CD4-positive, alpha-beta memory T cell (primary cell): ENCODE results near the gene FNDC3B. TPM values are rescaled to one million over a fixed set of nuclear protein-coding genes. Genes with fewer than 3 reads are reported as not detected.

Source experiments
- CTCF ChIA-PET: fragments of 350-600 bp; sonication (Branson Sonifier 250); formaldehyde crosslinking; loops from one replicate; lab custom pipeline; 2021; ENCODE audit warnings: inconsistent platforms; ENCODE audit not compliant: partially characterized antibody; lab: Charles Lee
- POLR2A ChIA-PET: fragments of 350-600 bp; sonication (Branson Sonifier 250); formaldehyde crosslinking; loops from one replicate; lab custom pipeline; 2021; ENCODE audit not compliant: partially characterized antibody; lab: Charles Lee
- DNase-seq, 5 donors: peaks; one replicate each; pipeline versions ENCODE4 v3.0.0 to v3.0.0-alpha.2; 2020 to 2022; ENCODE audit warnings: mixed read lengths in 1 of 5
- H3K27ac ChIP-seq: one replicate; pipeline ENCODE4 v1.7.0; 2013; ENCODE audit warnings: low read depth, low read length
- H3K27me3 ChIP-seq: 2 replicates; pipeline ENCODE4 v1.7.0; 2013; ENCODE audit warnings: mild to moderate bottlenecking, low read length, moderate library complexity; ENCODE audit not compliant: insufficient read depth
- H3K36me3 ChIP-seq: 2 replicates; pipeline ENCODE4 v1.7.0; 2013; ENCODE audit warnings: mild to moderate bottlenecking, low read length, moderate library complexity; ENCODE audit not compliant: insufficient read depth
- H3K4me1 ChIP-seq: 2 replicates; pipeline ENCODE4 v1.7.0; 2013; ENCODE audit warnings: mild to moderate bottlenecking, low read length, moderate library complexity; ENCODE audit not compliant: insufficient read depth
- H3K4me3 ChIP-seq, 2 donors: one replicate each; pipeline ENCODE4 v1.7.0; 2013; ENCODE audit warnings: low read length in 2 of 2, mild to moderate bottlenecking in 1 of 2
- H3K9me3 ChIP-seq, 2 donors: one replicate each; pipeline ENCODE4 v1.7.0; 2013; ENCODE audit warnings: low read length in 2 of 2, control low read depth in 1 of 2; ENCODE audit not compliant: control insufficient read depth in 1 of 2
- H3K27ac Mint-ChIP-seq, 7 donors: one replicate each; pipeline ENCODE4 v1.8.0; 2020 to 2021; ENCODE audit warnings: mixed read lengths in 7 of 7, mild to moderate bottlenecking in 6 of 7, inconsistent platforms in 3 of 7, moderate library complexity in 3 of 7
- H3K27me3 Mint-ChIP-seq, 2 donors: one replicate each; pipeline ENCODE4 v1.8.0; 2020 to 2021; ENCODE audit warnings: mixed read lengths in 2 of 2
- H3K36me3 Mint-ChIP-seq, 2 donors: one replicate each; pipeline ENCODE4 v1.8.0; 2020 to 2021; ENCODE audit warnings: mixed read lengths in 2 of 2, inconsistent platforms in 1 of 2, mild to moderate bottlenecking in 1 of 2
- H3K4me1 Mint-ChIP-seq, 4 donors: one replicate each; pipeline ENCODE4 v1.8.0; 2020 to 2021; ENCODE audit warnings: mixed read lengths in 4 of 4, mild to moderate bottlenecking in 1 of 4
- H3K4me3 Mint-ChIP-seq, 8 donors: one replicate each; pipeline ENCODE4 v1.8.0; 2020 to 2021; ENCODE audit warnings: mixed read lengths in 8 of 8, mild to moderate bottlenecking in 7 of 8, moderate library complexity in 6 of 8, inconsistent platforms in 3 of 8
- H3K9me3 Mint-ChIP-seq, 8 donors: one replicate each; pipeline ENCODE4 v1.8.0; 2020 to 2021; ENCODE audit warnings: mixed read lengths in 8 of 8, mild to moderate bottlenecking in 5 of 8, inconsistent platforms in 3 of 8, moderate library complexity in 1 of 8
- intact Hi-C: fragments of 100-400 bp; cut with micrococcal nuclease; formaldehyde crosslinking; loops from one replicate; pipeline ENCODE4 v1.15.1; 2023
- polyA plus RNA-seq, 2 donors: library from polyadenylated mRNA; unstranded; fragments of 300-500 nt; fragmentation: Illumina TruSeq; gene quantifications; one replicate each; pipeline ENCODE4 v1.2.3, GENCODE V29; 2021
- total RNA-seq, 2 experiments: library from RNA; stranded (reverse); gene quantifications; one replicate each; pipeline ENCODE4 v1.2.3, GENCODE V29; 2021

FNDC3B gene
- total and polyA plus RNA-seq, 4 experiments from 2014 or later, result 10.9 to 18.2 (median 14.8) TPM

GRCh38 chr3:172106037-172106954 is 66.9 kb downstream of the FNDC3B start:
- Mint-ChIP-seq H3K9me3 (peaks cover 0 to 2% (median 0%) of the 10 kb centered on the region in 8 donors), H3K36me3 (peaks cover 0 to 4% of the 10 kb centered on the region in 2 donors), H3K4me3 (peak overlapping the region in 7 of 8 donors; percentile 76 to 91 (median 82)), H3K27me3 (no peaks in the 10 kb centered on the region), H3K27ac (peak overlapping the region; percentile 88 to 97 (median 94)), H3K4me1 (peaks cover 68 to 91% (median 83%) of the 10 kb centered on the region in 4 donors)
- no peak for DNase-seq
- no peak overlapping the region for H3K4me3 ChIP-seq
- POLR2A ChIA-PET, result interaction anchor here (1.0 to 3.4 kb wide), 14 partner anchors 9 to 416 kb away, joined by 3 to 37 read pairs (median 6); partner anchors contain the start of genes FNDC3B and TNFSF10
- no peak overlapping the region for H3K27ac ChIP-seq
- H3K4me1 ChIP-seq, result peaks cover 88% of the 10 kb centered on the region
- intact Hi-C loops, result loop anchor here (1.0 to 10.0 kb wide), 4 partner anchors 8 to 1921 kb away; partner anchors contain the start of genes PHC3 and TNIK
- CTCF ChIA-PET, result interaction anchor here (0.7 to 2.7 kb wide), 12 partner anchors 10 to 570 kb away, joined by 3 to 16 read pairs (median 4); partner anchors contain the start of gene FNDC3B
- no peaks in the 10 kb centered on the region for H3K27me3 ChIP-seq
- H3K9me3 ChIP-seq, result no peaks in the 10 kb centered on the region
- no peaks in the 10 kb centered on the region for H3K36me3 ChIP-seq

DNA sequence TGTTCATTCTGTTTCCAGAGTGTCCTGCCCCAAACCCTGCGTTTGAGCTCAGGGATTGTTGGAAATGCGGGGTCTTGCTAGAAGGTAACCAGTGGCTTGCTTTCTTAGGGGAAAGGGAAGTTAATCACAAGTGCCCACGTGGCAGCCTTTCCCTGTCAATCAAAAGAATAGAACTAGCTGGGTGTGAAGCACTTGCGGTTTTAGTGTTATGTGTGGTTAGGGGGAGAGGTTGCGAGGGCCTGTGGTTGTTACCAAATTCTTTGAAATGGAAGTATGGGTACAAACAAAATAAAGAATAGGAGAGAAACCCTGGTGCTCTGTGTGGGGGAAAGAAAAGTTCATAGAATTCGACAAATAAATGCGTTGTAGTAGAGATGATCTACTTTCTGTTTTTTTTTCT is 67.6 kb downstream of the FNDC3B start:
- Histone ChIP-seq H3K4me3 (peak overlapping the region; percentile 1 to 56), H3K4me1 (peaks cover 82% of the 10 kb centered on the region), H3K36me3 (no peaks in the 10 kb centered on the region), H3K9me3 (no peaks in the 10 kb centered on the region), H3K27ac (peak overlapping the region; percentile 42), H3K27me3 (no peaks in the 10 kb centered on the region)
- POLR2A ChIA-PET, result interaction anchor here (0.6 to 3.4 kb wide), 14 partner anchors 10 to 676 kb away, joined by 3 to 37 read pairs (median 6); partner anchors contain the start of genes FNDC3B and TNFSF10
- H3K4me3 Mint-ChIP-seq, result peak overlapping the region; percentile 76 to 91 (median 81)
- peaks cover 0 to 4% of the 10 kb centered on the region in 2 donors for H3K36me3 Mint-ChIP-seq
- DNase-seq, result peak; percentile 83 to 84 (median 84)
- no peaks in the 10 kb centered on the region for H3K27me3 Mint-ChIP-seq
- peaks cover 0 to 2% (median 0%) of the 10 kb centered on the region in 8 donors for H3K9me3 Mint-ChIP-seq
- H3K4me1 Mint-ChIP-seq, result peaks cover 67 to 85% (median 78%) of the 10 kb centered on the region in 4 donors
- peak overlapping the region; percentile 88 to 97 (median 94) for H3K27ac Mint-ChIP-seq
- intact Hi-C loops, result loop anchor here (1.0 to 10.0 kb wide), 7 partner anchors 9 to 1922 kb away; partner anchors contain the start of genes FNDC3B, PHC3 and TNIK
- CTCF ChIA-PET, result interaction anchor here (0.7 to 2.7 kb wide), 12 partner anchors 9 to 864 kb away, joined by 3 to 18 read pairs (median 4); partner anchors contain the start of gene FNDC3B

GRCh38 chr3:172107403-172107802 is 68.0 kb downstream of the FNDC3B start:
- H3K27me3 ChIP-seq, result no peaks in the 10 kb centered on the region
- no peaks in the 10 kb centered on the region for H3K36me3 ChIP-seq
- peak overlapping the region; percentile 1 to 56 for H3K4me3 ChIP-seq
- H3K36me3 Mint-ChIP-seq, result peaks cover 0 to 4% of the 10 kb centered on the region in 2 donors
- no peaks in the 10 kb centered on the region for H3K9me3 ChIP-seq
- peaks cover 63 to 81% (median 74%) of the 10 kb centered on the region in 4 donors for H3K4me1 Mint-ChIP-seq
- peak overlapping the region; percentile 42 for H3K27ac ChIP-seq
- peak; percentile 62 to 79 (median 69) for DNase-seq
- peak overlapping the region; percentile 76 to 91 (median 81) for H3K4me3 Mint-ChIP-seq
- H3K27ac Mint-ChIP-seq, result peak overlapping the region; percentile 88 to 97 (median 94)
- peaks cover 77% of the 10 kb centered on the region for H3K4me1 ChIP-seq
- ChIA-PET CTCF (interaction anchor here (0.7 to 2.7 kb wide), 13 partner anchors 9 to 864 kb away, joined by 3 to 18 read pairs (median 4); partner anchors contain the start of gene FNDC3B), POLR2A (interaction anchor here (0.6 to 3.4 kb wide), 14 partner anchors 10 to 677 kb away, joined by 3 to 37 read pairs (median 7); partner anchors contain the start of genes FNDC3B and TNFSF10)
- H3K9me3 Mint-ChIP-seq, result peaks cover 0 to 2% (median 0%) of the 10 kb centered on the region in 8 donors
- intact Hi-C loops, result loop anchor here (1.0 to 10.0 kb wide), 6 partner anchors 22 to 1923 kb away; partner anchors contain the start of genes FNDC3B, PHC3 and TNIK
- H3K27me3 Mint-ChIP-seq, result no peaks in the 10 kb centered on the region

GRCh38 chr3:172110127-172110779 is 70.9 kb downstream of the FNDC3B start:
- peak overlapping the region in 5 of 7 donors; percentile 43 to 82 (median 80) for H3K27ac Mint-ChIP-seq
- no peaks in the 10 kb centered on the region for H3K27me3 Mint-ChIP-seq
- peaks cover 10 to 15% of the 10 kb centered on the region in 2 donors for H3K36me3 Mint-ChIP-seq
- Histone ChIP-seq H3K4me1 (peaks cover 49% of the 10 kb centered on the region), H3K9me3 (no peaks in the 10 kb centered on the region), H3K27me3 (no peaks in the 10 kb centered on the region), H3K27ac (no peak overlapping the region), H3K4me3 (no peak overlapping the region), H3K36me3 (no peaks in the 10 kb centered on the region)
- DNase-seq, result no peak
- ChIA-PET CTCF (no interaction called here), POLR2A (no interaction called here)
- H3K9me3 Mint-ChIP-seq, result peaks cover 0 to 2% (median 0%) of the 10 kb centered on the region in 8 donors
- H3K4me1 Mint-ChIP-seq, result peaks cover 46 to 63% (median 56%) of the 10 kb centered on the region in 4 donors
- intact Hi-C loops, result no loop called here
- no peak overlapping the region for H3K4me3 Mint-ChIP-seq

- DNase-seq, result no peak
- CTCF ChIA-PET, result interaction anchor here (1.6 kb wide), 1 partner anchor 69 kb away, joined by 3 read pairs; no protein-coding TSS in a partner anchor
Measured at GRCh38 chr3:172111163-172111562, 71.8 kb downstream of the FNDC3B start.

GRCh38 chr3:172112078-172112733 is 72.8 kb downstream of the FNDC3B start:
- Mint-ChIP-seq H3K9me3 (no peaks in the 10 kb centered on the region), H3K4me3 (no peak overlapping the region), H3K36me3 (peaks cover 18 to 34% of the 10 kb centered on the region in 2 donors), H3K27me3 (no peaks in the 10 kb centered on the region), H3K27ac (peak overlapping the region in 1 of 7 donors; percentile 79), H3K4me1 (peaks cover 28 to 43% (median 38%) of the 10 kb centered on the region in 4 donors)
- Histone ChIP-seq H3K4me3 (no peak overlapping the region), H3K9me3 (no peaks in the 10 kb centered on the region), H3K36me3 (no peaks in the 10 kb centered on the region), H3K27ac (no peak overlapping the region), H3K27me3 (no peaks in the 10 kb centered on the region), H3K4me1 (peaks cover 29% of the 10 kb centered on the region)
- CTCF ChIA-PET, result interaction anchor here (1.6 kb wide), 1 partner anchor 70 kb away, joined by 3 read pairs; no protein-coding TSS in a partner anchor
- no peak for DNase-seq
- POLR2A ChIA-PET, result no interaction called here
- intact Hi-C loops, result no loop called here

More at GRCh38 chr3:172111163-172111562, 71.8 kb downstream of the FNDC3B start:
- H3K36me3 Mint-ChIP-seq, result peaks cover 14 to 24% of the 10 kb centered on the region in 2 donors
- Histone ChIP-seq H3K9me3 (no peaks in the 10 kb centered on the region), H3K4me3 (no peak overlapping the region), H3K27ac (no peak overlapping the region), H3K36me3 (no peaks in the 10 kb centered on the region), H3K27me3 (no peaks in the 10 kb centered on the region), H3K4me1 (peaks cover 40% of the 10 kb centered on the region)
- H3K27ac Mint-ChIP-seq, result no peak overlapping the region
- peaks cover 38 to 54% (median 47%) of the 10 kb centered on the region in 4 donors for H3K4me1 Mint-ChIP-seq
- POLR2A ChIA-PET, result no interaction called here
- H3K9me3 Mint-ChIP-seq, result peaks cover 0 to 2% (median 0%) of the 10 kb centered on the region in 8 donors
- H3K27me3 Mint-ChIP-seq, result no peaks in the 10 kb centered on the region
- intact Hi-C loops, result no loop called here
- H3K4me3 Mint-ChIP-seq, result no peak overlapping the region
